T1000 (cell line): Measurements from ENCODE around the gene TYW1B.
"Not testable (repeated sequence)": the region's sequence is repeated elsewhere in the genome, so short reads cannot be mapped to it uniquely, and the experiment has no call there.

Experiments
- DNase-seq: peaks from one replicate; lab custom pipeline; 2025; ENCODE audit warnings: mixed read lengths; lab: John Stamatoyannopoulos, UW

Gene TYW1B

DNA sequence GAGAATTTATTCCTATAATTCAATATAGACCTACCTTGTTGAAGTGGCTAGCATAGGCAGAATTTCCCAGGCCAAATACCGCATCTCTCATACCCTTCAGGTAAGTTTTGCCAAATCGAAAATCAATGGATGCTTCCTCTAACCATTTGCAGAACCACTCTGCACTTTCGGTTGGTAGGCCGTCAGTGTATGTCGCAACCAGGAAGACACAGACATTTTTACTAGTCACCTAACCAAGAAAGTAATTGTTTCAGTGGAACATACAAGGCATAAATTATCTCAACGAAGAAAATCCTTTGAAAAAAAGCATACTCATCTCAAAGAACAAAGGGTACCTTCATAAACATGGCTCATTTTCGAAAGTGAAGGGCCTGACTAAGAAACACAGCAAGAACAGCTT, 17.6 kb downstream of the TYW1B start:
- DNase-seq = not testable (repeated sequence)

DNA sequence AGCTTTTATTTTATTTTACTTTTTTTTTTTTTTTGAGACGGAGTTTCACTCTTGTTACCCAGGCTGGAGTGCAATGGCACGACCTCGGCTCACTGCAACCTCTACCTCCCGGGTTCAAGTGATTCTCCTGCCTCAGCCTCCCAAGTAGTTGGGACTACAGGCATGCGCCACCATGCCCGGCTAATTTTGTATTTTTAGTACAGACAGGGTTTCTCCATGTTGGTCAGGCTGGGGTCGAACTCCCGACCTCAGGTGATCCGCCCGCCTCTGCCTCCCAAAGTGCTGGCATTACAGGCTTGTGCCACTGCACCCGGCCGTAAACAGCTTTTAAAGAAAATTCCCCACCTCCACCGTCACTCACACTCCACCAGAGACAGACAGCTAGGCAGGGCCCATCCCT, 19.5 kb downstream of the TYW1B start:
- not testable (repeated sequence) for DNase-seq

DNA sequence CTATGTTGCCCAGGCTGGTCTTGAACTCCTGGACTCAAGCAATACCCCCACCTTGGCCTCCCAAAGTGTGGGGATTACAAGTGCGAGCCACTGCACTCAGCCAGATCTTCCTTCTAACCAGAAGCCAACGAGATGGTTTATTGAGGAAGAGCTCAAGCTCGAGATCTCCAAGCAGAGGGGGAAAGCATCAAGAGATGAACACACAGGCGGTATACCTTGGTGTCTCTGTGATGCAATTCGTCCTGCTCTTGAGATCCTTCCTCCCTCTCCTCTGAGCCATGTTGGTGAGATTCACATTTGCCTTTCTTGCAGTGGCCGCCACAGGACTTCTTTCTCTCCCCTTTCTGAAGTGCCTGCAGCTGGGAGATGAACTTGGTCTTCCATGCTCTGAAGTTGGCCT, 21.1 kb downstream of the TYW1B start:
- DNase-seq = not testable (repeated sequence)

DNA sequence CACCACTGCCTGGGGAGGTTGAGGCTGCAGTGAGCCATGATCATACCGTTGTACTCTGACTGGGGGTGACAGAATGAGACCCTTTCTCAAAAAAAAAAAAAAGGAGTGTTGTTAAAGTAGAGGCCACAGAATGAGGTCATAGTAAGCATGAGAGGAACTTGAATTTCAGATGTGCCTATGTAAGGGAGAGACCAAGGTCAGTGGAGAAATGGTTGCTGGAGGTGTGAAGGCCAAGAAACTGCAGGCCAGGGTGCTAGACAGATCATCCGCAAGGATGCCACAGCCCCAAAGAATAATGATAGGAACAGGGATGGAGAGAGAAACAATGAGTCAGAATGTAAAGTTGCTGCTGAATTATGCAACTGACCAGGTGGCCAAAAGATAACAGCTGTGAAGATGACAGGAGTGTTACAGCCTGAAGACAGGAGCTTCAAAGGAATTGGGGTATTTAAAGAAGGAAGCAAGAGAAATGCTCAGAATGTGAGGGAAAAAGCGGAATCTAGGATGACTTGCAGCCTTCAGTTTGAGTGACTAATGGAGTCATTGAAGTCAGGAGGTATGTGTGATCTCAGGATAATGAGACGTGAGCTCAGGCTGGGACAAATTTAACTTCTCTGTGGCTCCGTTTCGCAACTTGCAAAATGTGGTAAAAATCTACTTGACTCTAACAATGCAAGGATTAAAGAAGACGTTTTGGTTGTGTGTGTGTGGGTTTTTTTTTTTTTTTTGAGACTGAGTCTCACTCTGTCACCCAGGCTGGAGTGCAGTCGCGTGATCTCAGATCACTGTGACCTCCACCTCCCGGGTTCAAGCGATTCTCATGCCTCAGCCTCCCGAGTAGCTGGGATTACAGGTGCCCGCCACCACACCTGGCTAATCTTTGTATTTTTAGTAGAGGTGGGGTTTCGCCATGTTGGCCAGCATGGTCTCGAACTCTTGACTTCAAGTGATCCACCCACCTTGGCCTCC, 22.2 kb downstream of the TYW1B start:
- no peak for DNase-seq

DNA sequence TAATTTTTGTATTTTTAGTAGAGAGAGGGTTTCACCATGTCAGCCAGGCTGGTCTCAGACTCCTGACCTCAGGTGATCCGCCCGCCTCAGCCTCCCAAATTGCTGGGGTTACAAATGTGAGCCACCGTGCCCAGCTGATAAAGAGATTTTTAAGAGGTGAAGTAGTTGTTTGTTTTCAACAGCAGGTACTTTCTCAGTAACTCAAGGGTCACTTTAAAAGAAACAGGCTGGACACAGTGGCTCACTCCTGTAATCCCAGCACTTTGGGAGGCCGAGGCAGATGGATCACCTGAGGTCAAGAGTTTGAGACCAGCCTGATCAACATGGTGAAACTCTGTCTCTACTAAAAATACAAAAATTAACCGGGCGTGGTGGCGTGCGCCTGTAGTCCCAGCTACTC, 24.2 kb downstream of the TYW1B start:
- DNase-seq = not testable (repeated sequence)

DNA sequence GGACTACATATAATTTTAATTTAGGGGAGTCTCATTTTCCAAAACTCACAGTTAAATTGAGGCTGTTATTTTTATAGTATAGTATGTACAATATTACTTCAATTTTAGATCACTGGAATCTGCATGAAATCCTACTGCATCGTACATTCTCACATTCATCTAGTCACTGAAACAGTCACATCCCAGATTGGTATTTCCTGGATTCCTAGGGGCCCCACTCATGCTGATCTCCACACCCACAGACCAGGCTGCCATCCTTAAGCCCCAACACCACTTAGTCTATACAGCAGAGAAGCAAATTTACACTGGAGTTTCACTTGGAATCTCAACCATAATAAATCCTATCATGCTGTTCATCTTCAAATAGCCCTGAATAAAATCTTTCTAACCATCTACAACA, 26.4 kb downstream of the TYW1B start:
- DNase-seq = not testable (repeated sequence)

DNA sequence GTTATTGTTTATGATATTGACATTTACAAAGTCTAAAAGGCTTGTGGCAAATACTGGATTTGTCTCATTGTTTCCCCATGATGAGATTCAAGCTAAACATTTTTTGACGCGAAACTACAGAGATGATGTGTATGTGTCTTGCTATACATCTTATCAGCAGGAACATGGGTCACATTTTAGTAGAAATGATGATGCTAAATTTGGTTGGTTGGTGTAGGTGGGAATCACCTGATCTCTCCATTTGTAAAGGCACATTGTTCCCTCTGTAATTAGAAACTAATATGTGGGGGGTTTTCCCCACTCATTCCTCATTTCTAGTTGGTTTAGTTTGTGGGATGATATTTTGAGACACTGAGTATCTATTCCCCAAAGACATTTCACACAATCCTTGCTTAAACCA, 32.6 kb downstream of the TYW1B start:
- DNase-seq = not testable (repeated sequence)

DNA sequence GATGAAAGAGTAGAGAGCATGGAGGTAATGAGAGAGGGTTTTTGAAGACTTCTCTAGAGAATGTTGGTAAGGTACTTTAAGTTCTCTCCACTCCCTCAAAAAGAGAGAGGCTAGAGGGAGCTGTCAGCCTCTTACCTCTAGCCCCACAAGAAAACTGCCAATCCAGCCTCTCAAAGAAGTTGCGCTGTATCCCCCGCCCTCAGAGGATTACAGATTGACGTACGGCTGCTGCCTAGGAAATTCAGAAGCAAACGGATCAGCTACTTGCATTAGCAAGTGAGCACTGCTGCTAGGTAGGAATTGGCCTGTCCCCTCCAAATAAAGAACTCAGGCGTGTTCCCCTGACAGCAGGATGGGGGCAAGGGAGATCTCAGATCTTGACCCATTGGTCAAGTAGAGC, 34.2 kb downstream of the TYW1B start:
- no peak for DNase-seq

DNA sequence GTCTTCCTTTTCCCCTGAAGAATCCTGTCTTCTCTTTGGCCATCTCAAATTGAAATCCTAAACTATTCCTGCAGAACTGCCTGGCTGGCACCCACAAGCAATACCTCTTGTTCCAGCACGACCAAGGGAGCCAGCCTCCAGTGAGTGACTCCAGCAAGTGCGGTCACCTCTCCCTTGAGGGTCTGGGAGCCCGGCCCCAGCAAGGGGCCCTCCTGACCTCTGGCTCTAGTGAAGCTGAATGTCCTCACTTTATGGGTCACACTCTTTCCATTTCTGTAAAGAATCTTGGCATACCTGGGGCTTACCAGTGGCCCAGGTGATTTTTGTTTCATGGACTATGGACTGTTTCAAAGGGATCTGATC, 37.3 kb downstream of the TYW1B start:
- DNase-seq = not testable (repeated sequence)

DNA sequence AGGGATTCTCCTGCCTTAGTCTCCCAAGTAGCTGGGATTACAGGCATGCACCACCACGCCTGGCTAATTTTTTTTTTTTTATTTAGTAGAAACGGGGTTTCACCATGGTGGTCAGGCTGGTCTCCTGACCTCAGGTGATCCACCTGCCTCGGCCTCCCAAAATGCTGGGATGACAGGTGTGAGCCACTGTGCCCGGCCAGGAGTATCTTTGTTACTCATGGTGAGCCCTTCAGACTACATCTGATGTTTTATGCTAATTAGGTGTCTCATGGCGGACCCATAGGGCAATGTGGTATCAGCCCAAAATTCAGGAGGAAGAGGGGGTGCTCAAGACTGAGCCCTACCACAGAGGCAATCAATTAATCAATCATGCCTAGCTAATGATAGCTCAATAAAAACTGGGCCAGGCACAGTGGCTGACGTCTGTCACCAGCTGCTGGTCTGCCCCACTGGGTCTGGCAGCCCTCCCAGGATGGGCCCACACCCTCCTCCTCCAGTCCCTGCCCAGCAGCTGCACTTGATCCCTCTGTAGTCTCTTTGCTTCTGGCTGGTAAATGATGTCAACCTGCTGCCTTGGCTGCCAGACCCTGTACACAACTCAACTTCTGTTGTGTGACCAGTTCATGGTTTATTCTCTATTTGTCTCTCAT, 37.8 kb downstream of the TYW1B start:
- DNase-seq = not testable (repeated sequence)

DNA sequence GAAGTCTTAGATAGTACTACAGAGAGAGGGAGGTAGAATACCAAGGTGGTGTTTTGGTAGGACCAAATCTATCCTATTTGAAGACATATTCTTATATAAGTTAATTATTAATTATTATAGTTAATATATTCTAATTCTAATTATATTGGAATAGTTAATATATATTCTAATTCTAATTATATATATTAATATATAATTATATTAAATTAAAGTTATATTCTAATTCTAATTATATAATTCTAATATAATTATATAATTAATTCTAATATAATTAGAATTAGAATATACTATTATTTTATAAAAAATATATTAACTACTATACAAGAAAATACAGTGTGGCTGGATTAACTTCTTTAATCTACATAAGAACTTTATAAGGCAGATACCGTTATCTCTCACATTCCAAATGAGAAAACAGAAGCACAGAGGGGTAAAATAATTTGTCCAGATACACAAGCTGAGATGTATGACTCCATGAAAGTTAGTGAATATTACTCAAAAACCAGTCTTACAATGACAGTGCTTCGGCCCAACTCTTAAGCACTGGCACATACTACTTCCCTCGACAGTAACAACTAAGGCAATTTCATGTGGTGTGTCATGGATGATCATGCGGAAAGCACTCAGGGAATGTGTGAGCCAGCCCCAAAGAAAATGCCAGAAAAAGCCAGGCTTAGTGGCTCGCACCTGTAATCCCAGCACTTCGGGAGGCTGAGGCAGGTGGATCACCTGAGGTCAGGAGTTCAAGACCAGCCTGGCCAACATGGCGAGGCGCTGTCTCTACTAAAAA, 42.6 kb downstream of the TYW1B start:
- no peak for DNase-seq

DNA sequence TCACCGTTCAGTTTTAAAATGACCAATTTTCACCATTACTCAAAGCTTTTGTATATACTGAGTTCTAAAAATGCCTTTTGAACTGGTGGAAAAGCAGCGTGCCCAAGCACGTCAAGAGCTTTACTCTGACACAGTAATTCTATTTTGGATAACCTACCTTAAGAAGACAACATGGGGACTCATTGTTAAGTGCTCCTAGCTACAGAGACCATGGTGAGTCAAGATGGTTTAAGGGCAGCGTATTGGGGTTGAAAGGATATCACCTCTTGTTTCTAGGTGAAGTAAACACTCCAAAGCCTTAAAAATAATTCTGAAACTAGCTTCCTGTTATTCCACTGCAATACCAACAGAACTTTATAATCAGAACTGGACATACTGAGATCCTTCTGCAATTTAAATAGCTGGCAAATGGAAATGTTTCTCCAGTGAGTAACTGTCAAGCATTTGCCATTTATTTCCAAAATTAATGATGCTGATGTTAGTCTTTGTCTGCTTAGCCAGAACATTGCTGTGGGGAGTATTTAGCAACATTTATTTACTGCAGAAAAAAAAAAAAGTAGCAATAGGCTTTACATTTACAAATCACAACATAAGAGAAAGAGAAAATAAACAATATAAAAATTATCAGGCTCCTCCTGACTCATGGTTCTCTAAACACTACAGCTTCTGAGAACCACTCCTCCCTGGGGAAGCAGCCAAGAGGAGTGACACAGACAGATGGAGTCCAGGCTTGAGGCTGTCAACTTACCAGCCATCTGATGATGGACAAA, 44.2 kb downstream of the TYW1B start:
- peak; percentile 18 for DNase-seq

DNA sequence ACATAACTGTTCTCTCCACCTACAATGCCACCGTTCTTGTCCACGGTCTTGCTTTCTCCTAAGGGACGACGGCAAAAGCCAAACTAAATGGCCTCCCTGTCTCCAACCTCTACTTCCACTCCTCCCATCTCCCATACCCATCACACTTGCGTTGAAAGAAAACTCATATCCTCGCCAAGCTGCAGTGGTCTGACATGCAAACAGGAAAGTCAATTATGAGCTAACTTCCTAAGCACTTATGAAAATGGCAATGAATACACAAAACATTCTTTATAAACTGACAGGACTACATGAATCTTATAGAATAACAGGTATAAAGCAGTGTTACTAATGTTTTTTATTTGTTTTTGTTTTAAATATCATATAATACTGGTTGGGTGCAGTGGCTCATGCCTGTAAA, 46.4 kb downstream of the TYW1B start:
- DNase-seq = no peak

DNA sequence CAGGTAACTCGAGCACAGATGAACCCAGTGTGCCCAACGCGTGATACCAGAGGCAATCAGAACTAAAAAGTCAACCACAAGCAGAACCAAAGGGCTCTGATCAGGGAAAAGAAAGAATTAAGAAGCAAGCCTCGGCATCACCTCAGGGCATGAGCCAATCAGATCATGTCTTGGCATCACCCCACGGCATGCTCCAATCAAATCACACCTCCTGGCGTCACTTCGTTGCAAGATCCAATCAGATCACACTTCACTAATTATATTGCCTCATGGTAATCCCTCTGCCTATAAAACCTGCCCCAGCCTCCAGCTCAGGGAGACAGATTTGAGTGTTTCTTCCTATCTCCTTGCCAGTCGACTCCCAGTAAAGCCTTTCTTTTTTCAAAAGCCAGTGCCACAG, 46.8 kb downstream of the TYW1B start:
- DNase-seq = no peak

DNA sequence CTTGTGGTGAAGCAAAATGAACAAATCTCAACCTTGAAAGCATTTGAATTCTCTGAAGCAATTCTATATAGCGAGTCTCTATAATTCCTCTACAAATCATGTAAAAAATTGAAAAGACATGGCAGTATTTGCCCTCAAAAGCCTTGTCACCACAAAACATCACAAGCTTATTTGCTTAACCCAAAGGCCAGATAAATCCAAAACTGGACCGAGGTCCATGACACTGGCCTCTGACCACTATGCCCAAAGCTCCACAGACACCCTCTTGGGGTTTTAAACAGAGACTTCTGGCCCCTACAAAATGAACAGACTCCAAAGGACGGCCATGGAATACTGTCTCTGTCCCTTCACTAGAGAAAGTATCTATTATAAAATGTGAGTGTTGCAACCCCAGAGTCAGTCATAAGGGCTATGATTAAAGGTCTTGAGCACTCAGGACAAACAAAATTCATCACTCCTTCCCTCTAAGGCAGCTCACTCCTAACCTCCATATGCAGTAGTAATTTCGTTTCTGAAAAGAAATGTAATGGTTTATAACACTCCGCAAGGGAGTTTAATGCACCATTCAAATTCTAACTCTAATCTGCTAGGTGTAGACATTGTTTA, 47.6 kb downstream of the TYW1B start:
- DNase-seq = not testable (repeated sequence)

DNA sequence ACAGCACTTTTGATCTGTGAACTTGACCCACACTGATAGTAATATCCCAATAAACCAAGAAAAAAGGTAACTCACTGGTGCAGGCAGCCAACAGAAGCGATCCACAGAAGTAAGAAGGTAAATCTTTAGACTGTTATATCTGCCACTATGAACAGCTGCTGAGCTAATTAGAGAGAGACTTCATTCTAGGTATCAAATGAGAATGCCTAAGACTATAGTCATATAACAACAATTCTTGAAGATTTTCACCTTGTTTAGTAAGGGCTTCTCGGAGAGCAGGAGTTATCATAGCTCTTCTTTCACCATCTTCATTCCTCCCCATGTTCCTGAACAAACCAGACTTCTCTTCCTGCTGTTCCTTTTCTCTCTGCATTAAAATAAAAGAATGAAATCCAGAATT, 50.8 kb downstream of the TYW1B start:
- DNase-seq = not testable (repeated sequence)

DNA sequence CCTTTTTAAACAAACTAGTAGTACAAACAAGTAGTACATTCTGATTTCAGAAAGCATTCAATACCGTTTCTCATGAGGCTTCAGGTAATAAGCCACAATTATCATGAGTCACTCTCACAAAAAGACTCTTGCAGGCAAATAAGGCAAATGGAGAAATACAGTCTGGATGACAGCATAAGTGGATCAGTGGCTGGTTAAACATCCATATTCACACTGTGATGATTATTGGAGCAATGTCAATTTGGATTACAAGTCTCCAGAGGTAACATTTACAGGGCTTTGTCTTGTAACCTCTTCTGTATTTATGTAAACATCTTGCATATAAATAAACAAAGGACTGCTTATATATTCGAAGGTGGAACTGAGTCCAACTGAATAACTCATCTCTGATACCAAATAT, 55.4 kb downstream of the TYW1B start:
- not testable (repeated sequence) for DNase-seq

DNA sequence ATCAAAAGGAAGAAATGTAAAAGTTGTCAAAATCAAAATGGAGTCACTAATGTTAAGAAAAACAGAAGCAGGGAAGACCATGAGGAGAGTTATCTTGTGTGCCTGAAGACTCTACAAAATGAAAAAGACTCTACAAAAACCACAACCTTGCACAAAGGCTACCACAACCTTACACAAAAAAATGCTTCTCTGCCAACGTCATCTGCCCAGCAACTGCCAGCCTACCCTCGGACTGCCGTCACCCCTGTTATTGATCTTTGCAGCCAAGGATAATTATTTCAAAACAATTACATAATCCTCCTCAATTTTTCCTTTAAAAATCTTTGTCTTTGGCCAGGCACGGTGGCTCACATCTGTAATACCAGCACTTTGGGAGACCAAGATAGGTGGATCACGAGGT, 61.0 kb downstream of the TYW1B start:
- DNase-seq = not testable (repeated sequence)

DNA sequence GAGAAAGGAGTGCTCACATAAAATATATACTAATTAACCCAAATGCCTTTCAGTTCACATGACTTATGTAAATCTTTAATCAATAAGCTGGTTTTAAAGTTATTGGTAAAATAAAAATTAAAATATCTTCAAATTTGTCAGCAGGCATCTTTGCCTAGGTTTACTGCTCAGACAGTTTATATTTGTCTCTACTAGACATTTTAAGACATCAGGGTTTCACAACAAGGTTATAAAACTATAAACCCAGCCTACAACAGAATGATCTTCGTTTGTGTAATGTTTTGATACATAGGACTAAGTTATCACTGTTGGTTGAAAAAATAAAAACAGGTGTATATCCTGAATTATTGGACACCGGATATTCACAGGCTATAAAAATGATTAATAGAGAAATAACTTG, 67.4 kb downstream of the TYW1B start:
- DNase-seq = no peak

DNA sequence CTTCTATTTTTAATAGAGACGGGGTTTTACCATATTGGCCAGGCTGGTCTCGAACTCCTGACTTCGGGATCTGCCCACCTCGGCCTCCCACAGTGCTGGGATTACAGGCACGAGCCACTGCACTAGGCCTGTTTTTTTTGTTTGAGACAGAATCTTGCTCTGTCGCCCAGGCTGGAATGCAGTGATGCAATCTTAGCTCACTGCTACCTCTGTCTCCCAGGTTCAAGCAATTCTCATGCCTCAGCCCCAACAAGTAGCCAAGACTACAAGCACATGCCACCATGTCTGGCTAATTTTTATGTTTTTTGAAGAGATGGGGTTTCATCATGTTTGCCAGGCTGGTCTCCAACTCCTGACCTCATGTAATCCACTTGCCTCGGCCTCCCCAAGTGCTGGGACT, 73.7 kb downstream of the TYW1B start:
- no peak for DNase-seq

DNA sequence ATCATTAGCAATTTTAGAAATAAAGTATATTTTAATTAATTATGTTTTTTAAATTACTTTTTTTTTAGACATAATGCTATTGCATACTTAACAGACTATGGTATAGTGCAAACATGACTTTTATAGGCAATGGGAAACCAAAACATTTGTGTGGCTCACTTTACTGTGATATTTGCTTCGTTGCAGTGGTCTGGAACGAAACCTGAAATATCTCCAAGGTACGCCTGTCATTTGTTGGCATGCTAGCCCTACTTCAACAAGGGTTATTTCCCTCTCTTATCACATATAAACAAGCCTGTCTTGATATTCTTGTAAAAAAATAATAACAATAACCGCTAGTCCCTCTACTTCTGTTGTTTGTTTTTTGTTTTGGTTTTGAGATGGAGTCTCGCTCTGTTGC, 74.2 kb downstream of the TYW1B start:
- no peak for DNase-seq
